ENCODE measurements around the gene GKN2.

GKN2 gene

GRCh38 chr2:68943581-68944568 lies 8.8 kb downstream of the GKN2 start:
- TF ChIP-seq CTCF (IDR thresholded peaks at IDR 0.05; ENCODE audit: low read depth, low read length) = peak; percentile 75
- no peak for DNase-seq (ENCODE audit: extremely low read depth, low read depth)

- no peak for DNase-seq (ENCODE audit: extremely low read depth, low read depth)
- no peak for TF ChIP-seq CTCF (IDR thresholded peaks at IDR 0.05; ENCODE audit: low read depth, low read length)
Observed at GRCh38 chr2:68942827-68943226, 9.9 kb downstream of the GKN2 start.

GRCh38 chr2:68940369-68940768 lies 12.3 kb downstream of the GKN2 start:
- no peak for DNase-seq (ENCODE audit: extremely low read depth, low read depth)
- no peak for TF ChIP-seq CTCF (IDR thresholded peaks at IDR 0.05; ENCODE audit: low read depth, low read length)

- DNase-seq (ENCODE audit: extremely low read depth, low read depth) = no peak
- no peak for TF ChIP-seq CTCF (IDR thresholded peaks at IDR 0.05; ENCODE audit: low read depth, low read length)
Observed at GRCh38 chr2:68939962-68940361, 12.7 kb downstream of the GKN2 start.

GRCh38 chr2:68938938-68939337 lies 13.8 kb downstream of the GKN2 start:
- TF ChIP-seq CTCF (IDR thresholded peaks at IDR 0.05; ENCODE audit: low read depth, low read length) = no peak
- no peak for DNase-seq (ENCODE audit: extremely low read depth, low read depth)

- TF ChIP-seq CTCF (IDR thresholded peaks at IDR 0.05; ENCODE audit: low read depth, low read length) = no peak
- DNase-seq (ENCODE audit: extremely low read depth, low read depth) = no peak
Observed at GRCh38 chr2:68937346-68938055, 15.2 kb downstream of the GKN2 start.

GRCh38 chr2:68936889-68937288 lies 15.8 kb downstream of the GKN2 start:
- no peak for DNase-seq (ENCODE audit: extremely low read depth, low read depth)
- TF ChIP-seq CTCF (IDR thresholded peaks at IDR 0.05; ENCODE audit: low read depth, low read length) = no peak
